Gastrocnemius medialis (tissue), 4 donors: ENCODE results near the gene SV2C.

Experiments
- CTCF ChIP-seq, 5 experiments: fragments of 450-650 bp in 3 of 5; fragments of 200-600 bp in 2 of 5; sonication (generic) in 2 of 5; IDR thresholded peaks in 4 of 5; conservative IDR thresholded peaks in 1 of 5; 1 replicate in 4 of 5; 2 replicates in 1 of 5; pipeline ENCODE4 v1.5.1; 2016 to 2019; ENCODE audit warnings: antibody characterized with exemption in 5 of 5, mild to moderate bottlenecking in 3 of 5, moderate library complexity in 3 of 5
- POLR2A ChIP-seq, 2 donors: fragments of 450-650 bp; IDR thresholded peaks; one replicate each; pipeline ENCODE4 v1.6.1; 2017; ENCODE audit warnings: antibody characterized with exemption in 2 of 2, mild to moderate bottlenecking in 2 of 2, moderate library complexity in 2 of 2

- TF ChIP-seq CTCF (IDR thresholded peaks at IDR 0.05 in 4 of 5, conservative IDR thresholded peaks at IDR 0.05 in 1 of 5) (no peak), POLR2A (IDR thresholded peaks at IDR 0.05) (no peak)
Measured at GRCh38 chr5:76299592-76299991, 216.4 kb downstream of the SV2C start.
